Panc1 (cell line): ENCODE measurements around the gene CCDC187. TPM values are rescaled to one million over a fixed set of nuclear protein-coding genes. Genes with fewer than 3 reads are reported as not detected.

Source experiments
- ATAC-seq: fragments of 200-7000 bp; cut with Tn5 transposase; 2 replicates; pipeline ENCODE4 v1.9.1; 2020; ENCODE audit warnings: mild to moderate bottlenecking, moderate library complexity
- BruUV-seq: library from RNA; stranded (reverse); fragments of 400-500 nt; replicated peaks from 2 replicates; lab custom pipeline; 2021; lab: Mats Ljungman, UMichigan
- CTCF ChIA-PET: fragments of 300-600 bp; sonication (Branson Sonifier 250); formaldehyde crosslinking; loops from one replicate; lab custom pipeline; 2022; ENCODE audit warnings: antibody characterized with exemption; lab: Charles Lee
- POLR2A ChIA-PET: fragments of 300-600 bp; sonication (Branson Sonifier 250); formaldehyde crosslinking; loops from one replicate; lab custom pipeline; 2022; ENCODE audit warnings: antibody characterized with exemption; lab: Charles Lee
- DNase-seq: peaks from one replicate; pipeline ENCODE4 v3.0.0-alpha.2; 2010; ENCODE audit warnings: low read depth, low spot score
- H3K27ac ChIP-seq: 2 replicates; pipeline ENCODE4 v1.5.1; 2011; ENCODE audit warnings: mild to moderate bottlenecking, low read length, inconsistent platforms
- H3K27me3 ChIP-seq: fragments of 200-500 bp; sonication (Bioruptor generic); 2 replicates; pipeline ENCODE4 v1.6.0; 2014; ENCODE audit warnings: low read length, inconsistent platforms; ENCODE audit not compliant: control insufficient read depth, insufficient read depth
- H3K36me3 ChIP-seq: fragments of 200-500 bp; sonication (Bioruptor generic); 2 replicates; pipeline ENCODE4 v1.5.1; 2014; ENCODE audit warnings: inconsistent platforms, mild to moderate bottlenecking, low read length, moderate library complexity; ENCODE audit not compliant: control insufficient read depth, insufficient read depth
- H3K4me1 ChIP-seq: 2 replicates; pipeline ENCODE4 v1.5.1; 2011; ENCODE audit warnings: inconsistent platforms, mild to moderate bottlenecking, low read length, moderate library complexity; ENCODE audit not compliant: control insufficient read depth, insufficient read depth
- H3K4me3 ChIP-seq, 2 experiments: 2 replicates each; pipeline ENCODE4 v1.5.1; 2011 to 2012; ENCODE audit warnings: low read depth in 2 of 2, low read length in 2 of 2, mild to moderate bottlenecking in 2 of 2, inconsistent platforms in 1 of 2, moderate library complexity in 1 of 2
- H3K9me3 ChIP-seq: fragments of 200-500 bp; sonication (Bioruptor generic); 2 replicates; pipeline ENCODE4 v1.5.1; 2014; ENCODE audit warnings: low read depth, mild to moderate bottlenecking, inconsistent platforms, low read length, moderate library complexity; ENCODE audit not compliant: control insufficient read depth, insufficient read depth
- POLR2AphosphoS5 ChIP-seq: IDR thresholded peaks from 2 replicates; pipeline ENCODE4 v1.6.1; 2012; ENCODE audit warnings: mild to moderate bottlenecking, low read depth, low read length, moderate library complexity
- SIN3A ChIP-seq: IDR thresholded peaks from 2 replicates; pipeline ENCODE4 v1.6.1; 2012; ENCODE audit warnings: low read depth, mild to moderate bottlenecking, low read length, moderate library complexity, borderline replicate concordance; ENCODE audit not compliant: insufficient read depth
- TCF7L2 ChIP-seq: IDR thresholded peaks from 2 replicates; pipeline ENCODE4 v1.6.1; 2011; ENCODE audit warnings: mild to moderate bottlenecking, low read depth, low read length, inconsistent platforms
- in situ Hi-C: cut with HindIII; loops from 2 replicates; pipeline ENCODE4 v1.10.0; 2016; ENCODE audit warnings: low sequenced_read_pairs, low pct_unique_long_range_greater_than_20kb
- intact Hi-C: fragments of 100-400 bp; cut with micrococcal nuclease; formaldehyde crosslinking; loops from one replicate; pipeline ENCODE4 v1.10.0; 2022; ENCODE audit not compliant: unreplicated experiment
- total RNA-seq: library from RNA; stranded (reverse); gene quantifications from one replicate; pipeline ENCODE4 v1.2.1, GENCODE V29; 2021; ENCODE audit not compliant: unreplicated experiment
- TF ChIP-seq, protein P1 (sequence below), 2 experiments: IDR thresholded peaks; 2 replicates each; pipeline ENCODE4 v1.6.1; 2011 to 2012; ENCODE audit warnings: low read depth in 2 of 2, control low read depth in 1 of 2, low read length in 1 of 2, mild to moderate bottlenecking in 1 of 2, moderate library complexity in 1 of 2; ENCODE audit not compliant: insufficient read depth in 1 of 2
- TF ChIP-seq, protein P2 (sequence below): fragments of 450-650 bp; IDR thresholded peaks from 2 replicates; pipeline ENCODE4 v1.5.1; 2017; ENCODE audit warnings: mild to moderate bottlenecking

CCDC187 gene
- total RNA-seq, 1 experiment from 2014 or later = not detected

DNA sequence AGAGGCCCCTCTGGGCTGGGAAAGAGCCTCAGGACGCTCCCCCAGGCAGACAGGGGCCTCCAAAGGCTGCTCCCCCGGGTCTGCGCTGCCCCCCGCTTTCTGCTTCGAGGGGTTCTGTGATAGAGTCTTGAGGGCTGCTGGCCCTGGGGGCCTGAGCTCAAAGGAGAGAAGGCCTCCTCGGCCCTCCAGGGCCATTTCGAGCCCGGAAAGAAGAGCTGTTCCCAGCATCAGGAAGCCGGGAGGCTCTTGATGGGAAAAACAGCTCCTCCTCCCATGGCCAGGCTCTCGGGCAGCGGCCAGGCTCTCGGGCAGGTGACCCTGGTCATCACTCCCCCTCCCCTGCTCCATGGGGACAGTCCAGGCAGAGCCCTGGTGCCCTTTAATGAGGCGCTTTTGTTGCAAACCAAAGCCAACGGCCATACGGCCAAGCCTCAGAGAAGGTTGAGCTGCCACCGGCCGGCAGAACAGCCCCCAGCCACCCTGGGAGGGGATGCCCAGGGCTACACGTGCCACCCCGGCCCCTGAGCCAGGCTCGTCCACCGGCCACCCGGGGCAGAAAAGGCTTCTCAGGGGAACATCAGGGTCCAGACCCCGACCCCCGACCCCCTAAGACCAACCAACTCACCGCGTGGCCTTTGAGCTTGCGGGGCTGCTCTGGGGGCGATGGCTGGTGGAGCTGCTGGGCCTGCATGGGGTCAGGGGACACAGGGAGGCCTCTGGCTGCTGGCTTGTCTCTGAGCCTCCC, 42.0 kb downstream of the CCDC187 start:
- no peaks in the 10 kb centered on the region for H3K4me1 ChIP-seq
- no peak overlapping the region for H3K4me3 ChIP-seq
- no peak for DNase-seq
- no TSS peak for BruUV-seq
- H3K9me3 ChIP-seq = no peaks in the 10 kb centered on the region
- no peak overlapping the region for H3K27ac ChIP-seq
- no peaks in the 10 kb centered on the region for H3K27me3 ChIP-seq
- H3K36me3 ChIP-seq = no peaks in the 10 kb centered on the region
- ChIA-PET POLR2A (interaction anchor here (0.6 kb wide), 1 partner anchor 180 kb away, joined by 3 read pairs; no protein-coding TSS in a partner anchor), CTCF (interaction anchor here (0.7 kb wide), 1 partner anchor 67 kb away, joined by 3 read pairs; no protein-coding TSS in a partner anchor)
- intact Hi-C loops (no loop called here), in situ Hi-C loops (no loop called here)
- TF ChIP-seq, protein P1, sequence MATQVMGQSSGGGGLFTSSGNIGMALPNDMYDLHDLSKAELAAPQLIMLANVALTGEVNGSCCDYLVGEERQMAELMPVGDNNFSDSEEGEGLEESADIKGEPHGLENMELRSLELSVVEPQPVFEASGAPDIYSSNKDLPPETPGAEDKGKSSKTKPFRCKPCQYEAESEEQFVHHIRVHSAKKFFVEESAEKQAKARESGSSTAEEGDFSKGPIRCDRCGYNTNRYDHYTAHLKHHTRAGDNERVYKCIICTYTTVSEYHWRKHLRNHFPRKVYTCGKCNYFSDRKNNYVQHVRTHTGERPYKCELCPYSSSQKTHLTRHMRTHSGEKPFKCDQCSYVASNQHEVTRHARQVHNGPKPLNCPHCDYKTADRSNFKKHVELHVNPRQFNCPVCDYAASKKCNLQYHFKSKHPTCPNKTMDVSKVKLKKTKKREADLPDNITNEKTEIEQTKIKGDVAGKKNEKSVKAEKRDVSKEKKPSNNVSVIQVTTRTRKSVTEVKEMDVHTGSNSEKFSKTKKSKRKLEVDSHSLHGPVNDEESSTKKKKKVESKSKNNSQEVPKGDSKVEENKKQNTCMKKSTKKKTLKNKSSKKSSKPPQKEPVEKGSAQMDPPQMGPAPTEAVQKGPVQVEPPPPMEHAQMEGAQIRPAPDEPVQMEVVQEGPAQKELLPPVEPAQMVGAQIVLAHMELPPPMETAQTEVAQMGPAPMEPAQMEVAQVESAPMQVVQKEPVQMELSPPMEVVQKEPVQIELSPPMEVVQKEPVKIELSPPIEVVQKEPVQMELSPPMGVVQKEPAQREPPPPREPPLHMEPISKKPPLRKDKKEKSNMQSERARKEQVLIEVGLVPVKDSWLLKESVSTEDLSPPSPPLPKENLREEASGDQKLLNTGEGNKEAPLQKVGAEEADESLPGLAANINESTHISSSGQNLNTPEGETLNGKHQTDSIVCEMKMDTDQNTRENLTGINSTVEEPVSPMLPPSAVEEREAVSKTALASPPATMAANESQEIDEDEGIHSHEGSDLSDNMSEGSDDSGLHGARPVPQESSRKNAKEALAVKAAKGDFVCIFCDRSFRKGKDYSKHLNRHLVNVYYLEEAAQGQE (IDR thresholded peaks at IDR 0.05; ENCODE audit: insufficient read depth in 1 of 2, low read depth in 2 of 2, low read length in 1 of 2) = no peak
- TF ChIP-seq, protein P2, sequence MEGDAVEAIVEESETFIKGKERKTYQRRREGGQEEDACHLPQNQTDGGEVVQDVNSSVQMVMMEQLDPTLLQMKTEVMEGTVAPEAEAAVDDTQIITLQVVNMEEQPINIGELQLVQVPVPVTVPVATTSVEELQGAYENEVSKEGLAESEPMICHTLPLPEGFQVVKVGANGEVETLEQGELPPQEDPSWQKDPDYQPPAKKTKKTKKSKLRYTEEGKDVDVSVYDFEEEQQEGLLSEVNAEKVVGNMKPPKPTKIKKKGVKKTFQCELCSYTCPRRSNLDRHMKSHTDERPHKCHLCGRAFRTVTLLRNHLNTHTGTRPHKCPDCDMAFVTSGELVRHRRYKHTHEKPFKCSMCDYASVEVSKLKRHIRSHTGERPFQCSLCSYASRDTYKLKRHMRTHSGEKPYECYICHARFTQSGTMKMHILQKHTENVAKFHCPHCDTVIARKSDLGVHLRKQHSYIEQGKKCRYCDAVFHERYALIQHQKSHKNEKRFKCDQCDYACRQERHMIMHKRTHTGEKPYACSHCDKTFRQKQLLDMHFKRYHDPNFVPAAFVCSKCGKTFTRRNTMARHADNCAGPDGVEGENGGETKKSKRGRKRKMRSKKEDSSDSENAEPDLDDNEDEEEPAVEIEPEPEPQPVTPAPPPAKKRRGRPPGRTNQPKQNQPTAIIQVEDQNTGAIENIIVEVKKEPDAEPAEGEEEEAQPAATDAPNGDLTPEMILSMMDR = no peak
- TF ChIP-seq SIN3A (no peak), POLR2AphosphoS5 (no peak), TCF7L2 (no peak)
- no peak for ATAC-seq

DNA sequence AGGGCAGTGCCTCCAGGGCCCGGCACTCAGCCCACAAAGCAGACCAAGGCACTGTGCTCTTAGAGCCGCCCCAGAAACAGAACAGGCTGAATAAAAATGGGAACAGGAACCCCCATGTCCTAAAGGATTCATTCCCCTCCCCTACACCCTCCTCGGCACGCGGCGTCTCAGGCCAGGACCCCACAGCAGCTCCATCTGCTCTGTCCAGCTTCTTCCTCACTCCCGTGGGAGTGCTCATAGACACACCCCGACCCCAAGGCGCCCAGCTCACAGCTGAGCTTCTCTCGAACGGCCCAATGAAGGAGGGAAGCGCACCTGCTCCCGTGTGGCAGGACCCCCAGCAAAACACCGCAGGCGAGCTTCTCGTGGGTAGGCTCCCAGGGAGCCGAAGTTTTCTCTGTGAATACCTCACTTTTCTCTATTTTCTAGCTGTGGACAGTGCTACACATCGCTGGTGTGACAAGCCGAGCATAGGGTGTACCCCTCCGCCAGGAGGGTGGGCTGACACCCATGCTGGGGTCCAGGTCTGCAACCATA, 42.9 kb downstream of the CCDC187 start:
- no peak for DNase-seq
- intact Hi-C loops = no loop called here
- no TSS peak for BruUV-seq
- ChIA-PET POLR2A (no interaction called here), CTCF (interaction anchor here (0.7 kb wide), 1 partner anchor 66 kb away, joined by 3 read pairs; no protein-coding TSS in a partner anchor)
- H3K9me3 ChIP-seq = no peaks in the 10 kb centered on the region
- no peak overlapping the region for H3K4me3 ChIP-seq
- in situ Hi-C loops = no loop called here
- no peaks in the 10 kb centered on the region for H3K36me3 ChIP-seq
- no peak for ATAC-seq
- H3K27me3 ChIP-seq = no peaks in the 10 kb centered on the region
- no peaks in the 10 kb centered on the region for H3K4me1 ChIP-seq
- H3K27ac ChIP-seq = no peak overlapping the region
- TF ChIP-seq, protein P1 (IDR thresholded peaks at IDR 0.05; ENCODE audit: insufficient read depth in 1 of 2, low read depth in 2 of 2, low read length in 1 of 2) = no peak
- TF ChIP-seq POLR2AphosphoS5 (no peak), TCF7L2 (no peak), SIN3A (no peak)
- TF ChIP-seq, protein P2 = no peak
